ENCODE results near the gene ZNF254. TPM values are rescaled to one million over a fixed set of nuclear protein-coding genes. Genes with fewer than 3 reads are reported as not detected.

The ZNF254 gene
- total and polyA plus RNA-seq, 2 of the 4 experiments (the other 2 are of a cell fraction): 4.4 to 8.8 TPM

GRCh38 chr19:24078680-24079079 lies 8.3 kb upstream of the ZNF254 start:
- Histone ChIP-seq H3K4me2 (ENCODE audit: low read depth, low read length) (no peak overlapping the region), H4K8ac (ENCODE audit: low read depth in 2 of 2, low read length in 2 of 2) (no peak overlapping the region), H3K79me1 (ENCODE audit: low read depth in 1 of 2, low read length in 2 of 2) (peaks cover 11 to 15% of the 10 kb centered on the region in 2 experiments), H2AK9ac (replicated peaks; ENCODE audit: low read depth, low read length, poor library complexity) (no peak overlapping the region), H3K18ac (ENCODE audit: low read depth, low read length) (no peak overlapping the region), H2AFZ (replicated peaks; ENCODE audit: low read length, poor library complexity) (no peak overlapping the region), H3K27ac (ENCODE audit: insufficient read depth, low read length) (no peak overlapping the region), H2BK5ac (ENCODE audit: low read depth, low read length, poor library complexity, severe bottlenecking) (no peak overlapping the region), H4K5ac (ENCODE audit: low read depth, low read length) (no peak overlapping the region), H3K14ac (replicated peaks; ENCODE audit: low read depth, low read length) (no peak overlapping the region), H3K36me3 (ENCODE audit: control insufficient read depth, insufficient read depth, low read length) (peaks cover 11% of the 10 kb centered on the region), H2AK5ac (ENCODE audit: low read depth, low read length) (no peak overlapping the region), H3K27me3 (ENCODE audit: control insufficient read depth, insufficient read depth, low read length) (no peaks in the 10 kb centered on the region), H2BK15ac (ENCODE audit: low read depth, low read length) (no peak overlapping the region), H2BK120ac (ENCODE audit: low read depth, low read length) (no peak overlapping the region), H4K20me1 (ENCODE audit: insufficient read depth, low read length) (no peaks in the 10 kb centered on the region), H3K9me3 (ENCODE audit: control insufficient read depth, insufficient read depth, low read length) (no peaks in the 10 kb centered on the region), H3K9ac (ENCODE audit: low read depth, low read length) (no peak overlapping the region), H3K4me3 (ENCODE audit: insufficient read depth, low read depth, low read length) (no peak overlapping the region), H3K4ac (ENCODE audit: low read depth, low read length) (no peak overlapping the region), H3K4me1 (ENCODE audit: control insufficient read depth, insufficient read depth, low read length) (peaks cover 3% of the 10 kb centered on the region; the same call in 1 of the 2 replicates), H4K91ac (ENCODE audit: insufficient read depth, low read depth, low read length) (no peak overlapping the region), H3K23ac (ENCODE audit: low read depth, low read length) (no peak overlapping the region), H3K56ac (ENCODE audit: extremely low read depth, insufficient read depth, low read length) (no peak overlapping the region), H3K9me1 (ENCODE audit: insufficient read depth, low read length) (peaks cover 8% of the 10 kb centered on the region; the same call in 1 of the 2 replicates), H2BK20ac (ENCODE audit: low read depth, low read length) (no peak overlapping the region)
- intact Hi-C loops (cut with micrococcal nuclease) (no loop called here), in situ Hi-C loops (cut with MboI; ENCODE audit: low sequenced_read_pairs) (no loop called here), dilution Hi-C loops (cut with HindIII; ENCODE audit: low sequenced_read_pairs, unreplicated experiment) (no loop called here)
- BruUV-seq (replicated peaks): no TSS peak
- no peak for TF ChIP-seq NFE2L2 (IDR thresholded peaks at IDR 0.05; ENCODE audit: low read depth, low read length)
- TF ChIP-seq CHD1 (IDR thresholded peaks at IDR 0.05; ENCODE audit: low read depth, low read length): no peak
- TF ChIP-seq CEBPB (IDR thresholded peaks at IDR 0.05; ENCODE audit: low read depth, low read length): no peak
- TF ChIP-seq SMC3 (IDR thresholded peaks at IDR 0.05; ENCODE audit: low read depth, low read length): no peak
- no peak for TF ChIP-seq BHLHE40 (IDR thresholded peaks at IDR 0.05; ENCODE audit: low read depth, low read length)
- TF ChIP-seq RFX5 (IDR thresholded peaks at IDR 0.05; ENCODE audit: low read depth, low read length): no peak
- no peak for TF ChIP-seq RAD21 (IDR thresholded peaks at IDR 0.05; ENCODE audit: low read length)
- TF ChIP-seq MAZ (IDR thresholded peaks at IDR 0.05; ENCODE audit: borderline replicate concordance, low read depth, low read length): no peak
- TF ChIP-seq RCOR1 (IDR thresholded peaks at IDR 0.05; ENCODE audit: insufficient replicate concordance, low read length): no peak
- TF ChIP-seq MAFK (IDR thresholded peaks at IDR 0.05; ENCODE audit: low read depth, low read length): no peak
- TF ChIP-seq POLR2A (IDR thresholded peaks at IDR 0.05; ENCODE audit: low read depth, low read length): no peak
- TF ChIP-seq MXI1 (IDR thresholded peaks at IDR 0.05; ENCODE audit: borderline replicate concordance, low read depth, low read length): no peak
- no peak for TF ChIP-seq FOS (IDR thresholded peaks at IDR 0.05; ENCODE audit: low read depth, low read length)
- no peak for TF ChIP-seq ELK1 (IDR thresholded peaks at IDR 0.05; ENCODE audit: borderline replicate concordance, low read depth, low read length)
- no peak for TF ChIP-seq USF2 (IDR thresholded peaks at IDR 0.05; ENCODE audit: low read depth, low read length)
- no peak for TF ChIP-seq CTCF (conservative IDR thresholded peaks at IDR 0.05; ENCODE audit: low read depth, low read length)
- WGBS, 2 experiments (ENCODE audit: extremely low coverage in 2 of 2, insufficient read length in 1 of 2): no CpG with 5 or more reads among the region's 4 CpGs
- no peak for DNase-seq
- POLR2A ChIA-PET (ENCODE audit: unreplicated experiment): no interaction called here
- ATAC-seq (ENCODE audit: low read depth): no peak
- CTCF ChIA-PET: no interaction called here

Measured in IMR-90 (cell line).